SK-N-DZ (cell line): ENCODE measurements around the gene SOSTDC1.

Experiments
- DNase-seq: peaks from one replicate; pipeline ENCODE4 v3.0.0-alpha.2; 2015; ENCODE audit warnings: low spot score
- small RNA-seq, 2 experiments: library from RNA; depleted of rRNA; stranded (forward); fragments of <200 nt; gene quantifications; one replicate each; pipeline ENCODE3, GENCODE V24; 2014

SOSTDC1 gene

DNA sequence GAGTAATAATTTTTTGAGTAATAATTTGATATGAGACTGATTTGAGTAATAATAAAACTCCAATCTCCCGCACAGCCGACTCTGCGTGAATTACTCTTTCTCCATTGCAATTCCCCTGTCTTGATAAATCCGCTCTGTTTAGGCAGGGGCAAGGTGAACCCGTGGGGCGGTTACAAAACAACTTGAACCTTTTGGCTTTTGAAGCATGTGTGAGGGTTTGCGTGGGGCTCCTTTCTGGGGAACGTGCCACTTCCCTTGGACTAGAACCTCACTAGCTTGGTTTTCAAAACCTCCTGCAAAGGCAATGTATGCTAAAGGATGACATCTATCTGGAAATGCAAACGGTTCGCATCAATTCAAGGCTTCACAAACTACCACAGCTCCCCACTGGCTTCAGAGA is 45.7 kb downstream of the SOSTDC1 start:
- DNase-seq: no peak

DNA sequence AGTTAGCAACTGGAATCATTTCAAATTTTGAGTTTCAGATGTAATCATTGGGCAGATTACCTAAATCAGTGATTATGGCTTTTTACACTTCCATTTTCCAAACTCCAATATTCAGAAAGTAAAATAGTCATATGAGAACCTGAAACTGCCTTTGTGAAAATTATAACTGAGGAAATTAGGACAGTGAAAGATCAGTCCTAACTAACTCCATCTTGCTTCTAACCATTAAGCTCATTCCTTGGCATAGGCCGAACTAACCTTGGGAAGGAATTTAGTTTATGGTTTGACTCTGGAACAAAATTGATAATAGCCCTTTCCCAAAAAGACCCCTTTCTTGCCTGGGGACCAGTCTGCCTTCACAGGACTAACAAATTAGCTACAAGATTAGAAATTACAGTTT is 46.4 kb downstream of the SOSTDC1 start:
- no peak for DNase-seq

DNA sequence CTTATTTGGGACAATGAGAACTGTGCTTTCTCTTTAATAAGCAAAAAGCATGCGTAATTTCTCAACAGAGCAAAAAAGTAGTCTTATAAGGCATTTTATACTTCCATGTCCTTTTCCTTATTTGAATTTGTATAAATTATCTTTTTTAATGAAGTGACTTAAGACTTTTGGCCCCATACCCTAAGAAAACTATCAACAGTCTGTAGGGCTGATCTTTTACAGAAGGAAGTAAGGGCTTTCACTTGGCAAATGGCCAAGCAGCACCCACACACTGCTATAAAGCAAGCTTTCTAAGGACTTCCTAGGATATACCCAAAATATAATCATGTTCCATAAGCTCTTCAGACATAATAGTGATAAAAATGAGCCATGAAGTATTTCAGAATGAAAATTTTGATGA is 47.6 kb downstream of the SOSTDC1 start:
- DNase-seq: no peak

DNA sequence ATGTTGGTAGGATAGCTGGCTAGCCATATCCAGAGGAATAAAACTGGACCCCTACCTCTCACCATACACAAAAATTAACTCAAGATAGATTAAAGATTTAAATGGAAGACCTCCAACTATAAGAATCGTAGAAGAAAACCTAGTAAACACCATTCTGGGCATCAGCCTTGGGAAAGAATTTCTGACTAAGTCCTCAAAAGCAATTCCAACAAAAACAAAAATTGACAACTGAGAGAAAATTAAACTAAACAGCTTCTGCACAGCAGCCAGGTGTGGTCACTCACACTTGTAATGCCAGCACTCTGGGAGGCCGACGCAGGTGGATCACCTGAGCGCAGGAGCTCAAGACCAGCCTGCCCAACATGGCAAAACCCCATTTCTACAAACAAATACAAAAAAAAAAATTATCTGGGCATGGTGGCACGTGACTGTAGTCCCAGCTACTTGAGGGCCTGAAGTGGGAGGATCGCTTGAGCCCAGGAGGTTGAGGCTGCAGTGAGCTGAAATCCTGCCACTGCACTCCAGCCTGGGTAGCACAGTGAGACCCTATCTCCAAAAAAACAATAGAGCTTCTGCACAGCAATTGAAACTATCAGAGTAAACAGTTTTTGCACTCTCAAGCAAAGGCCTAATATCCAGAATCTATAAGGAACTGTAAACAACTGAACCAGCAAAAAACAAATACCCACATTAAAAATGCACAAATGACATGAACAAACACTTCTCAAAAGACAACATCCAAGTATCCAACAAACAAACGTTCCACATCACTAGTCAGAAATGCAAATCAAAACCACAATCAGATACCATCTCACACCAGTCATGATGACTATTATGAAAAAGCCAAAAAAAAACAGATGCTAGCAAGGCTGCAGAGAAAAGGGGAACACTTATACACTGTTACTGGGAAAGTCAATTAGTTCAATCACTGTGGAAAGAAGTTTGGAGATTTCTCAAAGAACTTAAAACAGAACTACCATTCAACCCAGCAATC is 49.0 kb downstream of the SOSTDC1 start:
- DNase-seq: no peak

DNA sequence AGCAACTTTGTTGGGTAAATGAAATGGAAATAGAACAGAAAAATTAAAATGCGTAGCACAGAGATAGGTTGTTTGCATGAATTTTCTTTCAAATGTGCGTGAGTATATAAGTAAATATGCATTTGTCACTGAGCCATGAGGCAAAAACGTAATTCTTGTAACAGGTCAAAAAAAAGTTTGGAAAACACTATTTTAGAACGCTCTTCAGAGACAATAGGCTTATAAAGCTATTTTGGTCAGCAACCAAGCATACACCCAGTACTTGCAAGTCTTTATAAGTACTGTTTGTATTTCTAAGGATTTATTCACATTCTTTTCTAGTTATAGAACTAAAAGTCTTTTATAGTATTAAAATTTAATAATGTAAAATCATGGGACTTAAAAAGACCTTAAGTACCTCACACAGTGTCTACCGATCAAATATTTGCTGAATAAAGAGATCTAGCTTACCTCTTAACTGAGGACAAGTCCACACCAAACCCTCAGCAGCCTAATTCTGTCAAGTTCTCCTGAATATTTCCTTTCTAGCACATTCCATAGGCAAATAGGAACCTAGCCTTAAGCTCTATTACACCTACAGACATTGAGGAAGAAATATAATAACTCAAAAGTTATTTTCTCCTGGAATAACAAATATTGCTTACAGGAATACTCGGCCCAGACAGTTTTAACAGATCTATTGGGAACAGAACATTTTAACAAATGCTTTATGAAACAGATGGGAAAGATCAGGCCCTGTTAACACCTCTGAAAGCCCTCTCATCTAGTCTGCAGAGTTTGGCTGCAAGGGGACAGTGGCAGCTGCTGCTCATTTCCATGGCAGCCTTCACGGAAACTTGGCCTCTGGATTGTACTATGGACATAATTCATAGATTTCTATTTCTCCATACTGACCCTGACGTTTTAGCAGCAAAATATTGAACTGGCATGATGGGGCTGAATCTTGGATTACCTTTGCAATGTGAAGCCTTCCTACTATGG is 53.0 kb downstream of the SOSTDC1 start:
- DNase-seq: no peak

Small RNAs within 50 kb of the gene (small RNA-seq; reads per million reads assigned to genes)
- gene AC005014.3: 0 reads per million in 2 experiments
